ENCODE measurements around the gene SERF1B.
"Not testable (repeated sequence)": the region's sequence is repeated elsewhere in the genome, so short reads cannot be mapped to it uniquely, and the experiment has no call there.

SERF1B gene

DNA sequence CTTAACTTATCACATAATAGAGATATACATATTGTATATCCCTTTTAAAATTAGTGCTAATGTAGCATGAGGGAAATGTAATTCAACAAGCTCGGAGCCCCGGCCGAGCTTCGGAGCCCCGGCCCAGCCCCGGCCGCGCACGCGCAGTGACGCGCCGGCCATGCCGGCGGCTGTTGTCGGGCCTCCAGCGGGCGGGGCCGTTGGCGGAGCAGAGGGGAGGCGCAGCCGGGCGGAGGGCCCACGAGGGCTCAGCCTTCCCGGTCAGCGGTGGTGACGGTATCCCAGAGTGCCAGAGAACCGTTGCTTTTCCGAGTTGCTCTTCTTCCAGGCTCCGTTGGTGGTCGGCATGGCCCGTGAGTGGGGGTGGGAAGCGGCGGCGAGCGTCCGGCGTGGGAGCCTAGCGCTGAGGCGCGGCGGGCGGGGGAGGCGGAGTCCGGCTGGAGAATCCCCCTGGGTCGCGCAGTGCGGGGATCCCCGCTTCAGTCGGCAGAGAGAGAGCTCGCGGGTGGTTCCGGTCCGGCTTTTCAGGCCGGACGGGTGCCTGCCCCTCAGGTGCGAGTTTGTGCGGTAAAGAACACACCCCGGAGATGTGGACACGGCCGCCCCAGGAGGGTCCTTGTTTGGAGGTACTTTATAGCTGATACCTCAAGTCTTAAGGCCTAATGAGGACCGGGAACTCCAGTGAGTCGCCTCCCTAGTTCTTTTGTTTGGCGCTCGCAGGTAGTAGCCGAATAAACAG is at the start of gene SERF1B:
TSS of gene SERF1B (plus strand) at position 146 of the 739 bp plus-strand sequence. CDS start at position 347, 201 bp downstream.
- not testable (repeated sequence) for DNase-seq

DNA sequence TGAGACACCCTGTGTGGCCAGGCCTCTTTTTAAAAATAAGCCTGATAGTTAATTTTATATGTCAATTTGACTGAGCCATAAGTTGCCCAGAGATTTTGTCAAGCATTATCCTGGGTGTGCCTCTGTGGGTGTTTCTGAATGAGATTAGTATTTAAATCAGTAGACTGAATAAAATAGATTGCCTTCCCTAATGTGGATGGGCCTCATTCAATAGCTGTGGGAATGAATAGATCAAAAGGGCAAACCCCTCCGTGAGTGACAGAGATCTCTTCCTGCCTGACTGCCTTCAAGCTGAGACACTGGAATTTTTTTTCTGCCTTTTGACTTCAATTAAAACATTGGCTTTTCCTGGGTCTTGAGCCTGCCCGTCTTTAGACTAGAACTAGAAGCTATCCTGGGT is 33.3 kb upstream of the SERF1B start:
- not testable (repeated sequence) for DNase-seq

DNA sequence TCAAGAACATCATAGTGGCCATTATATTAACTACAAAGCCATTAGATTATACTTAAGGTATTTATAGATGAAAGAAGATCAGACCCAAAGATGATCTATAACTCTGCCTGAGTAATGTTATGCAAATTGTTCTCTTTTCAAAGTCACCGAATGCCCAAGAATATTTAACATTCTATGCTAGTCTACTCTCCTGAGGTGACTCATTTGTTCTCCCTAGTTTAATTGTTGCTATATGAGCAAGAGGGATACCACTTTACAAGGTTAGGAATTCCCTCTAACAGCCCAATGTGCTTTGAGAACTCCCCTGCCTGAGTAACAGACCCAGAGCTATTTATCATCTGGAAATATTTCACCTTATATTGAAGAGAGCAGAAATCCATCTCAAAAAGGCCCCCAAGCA is 29.5 kb upstream of the SERF1B start:
- DNase-seq: not testable (repeated sequence)

DNA sequence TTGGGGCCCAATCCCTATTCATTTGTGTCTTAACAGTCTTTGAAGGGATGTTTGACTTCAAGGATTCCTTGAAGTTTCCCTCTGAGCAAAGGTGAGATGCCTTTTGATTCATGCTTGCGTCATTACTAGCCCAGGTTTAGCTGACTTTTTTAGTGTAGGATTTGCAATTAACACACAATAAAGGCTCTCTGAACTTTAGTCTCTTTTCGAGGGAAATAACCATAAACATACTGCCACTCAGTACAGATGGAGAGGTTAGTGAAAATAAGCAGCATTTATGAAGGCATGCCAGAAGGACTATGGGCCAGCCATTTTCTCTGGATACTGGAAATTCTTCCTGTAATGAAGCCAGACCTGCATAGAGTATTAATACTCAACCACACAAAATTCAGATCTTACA is 4.4 kb upstream of the SERF1B start:
- DNase-seq: not testable (repeated sequence)

DNA sequence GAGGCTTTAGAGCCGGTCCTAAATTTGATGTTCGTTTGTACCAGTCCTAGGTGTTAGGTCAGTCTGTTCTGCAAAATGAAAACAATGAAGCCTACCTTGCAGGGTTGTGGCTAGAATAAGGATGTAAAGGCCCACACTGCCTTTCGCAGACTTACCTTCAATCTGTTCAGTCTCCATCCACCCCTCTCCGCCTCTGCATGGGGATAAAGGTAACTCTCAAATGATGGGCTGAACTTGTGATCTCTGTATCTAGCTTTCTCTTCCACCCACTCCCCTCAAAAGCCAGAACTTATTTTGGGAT is 744 bp downstream of the SERF1B start:
- not testable (repeated sequence) for DNase-seq

DNA sequence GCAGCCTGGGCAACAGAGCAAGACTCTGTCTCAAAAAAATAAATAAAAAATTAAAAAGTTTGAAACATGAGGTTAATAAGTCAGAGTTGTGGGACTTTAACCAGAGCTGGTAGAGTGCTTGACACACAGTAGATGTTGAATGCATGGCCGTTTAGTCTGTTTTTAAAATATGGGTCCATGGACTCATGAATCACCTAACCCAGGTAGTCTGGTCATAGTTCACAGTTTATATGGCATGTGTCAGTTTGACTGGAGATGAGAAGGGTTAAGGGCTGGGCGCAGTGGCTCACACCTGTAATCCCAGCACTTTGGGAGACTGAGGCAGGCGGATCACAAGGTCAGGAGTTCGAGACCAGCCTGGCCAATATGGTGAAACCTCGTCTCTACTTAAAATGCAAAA is 6.2 kb downstream of the SERF1B start:
- DNase-seq: not testable (repeated sequence)

DNA sequence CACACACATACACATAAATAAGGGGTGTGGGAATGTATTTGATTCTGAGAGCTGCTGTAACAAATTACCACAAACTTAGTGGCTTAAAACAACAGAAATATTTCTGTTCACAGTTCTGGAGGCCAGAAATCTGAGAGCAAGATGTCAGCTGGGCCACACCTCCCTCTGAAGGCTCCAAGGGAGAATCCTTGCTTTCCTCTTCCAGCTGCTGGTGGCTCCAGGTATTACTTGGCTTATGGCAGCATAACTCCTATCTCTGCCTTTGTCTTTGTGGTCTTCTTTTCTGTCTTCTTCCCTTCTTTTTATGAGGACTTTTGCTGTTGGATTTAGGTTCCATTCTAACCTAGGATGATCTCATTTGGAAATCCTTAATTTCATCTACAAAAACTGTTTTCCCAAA is 16.4 kb downstream of the SERF1B start:
- DNase-seq: not testable (repeated sequence)

DNA sequence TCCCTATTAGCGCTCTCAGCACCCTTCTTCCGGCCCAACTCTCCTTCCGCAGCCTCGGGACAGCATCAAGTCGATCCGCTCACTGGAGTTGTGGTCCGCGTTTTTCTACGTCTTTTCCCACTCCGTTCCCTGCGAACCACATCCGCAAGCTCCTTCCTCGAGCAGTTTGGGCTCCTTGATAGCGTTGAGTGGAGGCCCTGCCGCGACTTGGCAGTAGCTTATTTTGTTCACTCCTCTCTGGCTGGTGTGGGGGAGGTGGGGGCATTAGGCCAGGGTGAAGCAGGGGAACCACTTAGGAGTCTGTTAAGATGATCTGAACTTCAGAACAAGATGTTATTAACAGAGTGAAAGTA is 24.7 kb downstream of the SERF1B start:
- DNase-seq: not testable (repeated sequence)

DNA sequence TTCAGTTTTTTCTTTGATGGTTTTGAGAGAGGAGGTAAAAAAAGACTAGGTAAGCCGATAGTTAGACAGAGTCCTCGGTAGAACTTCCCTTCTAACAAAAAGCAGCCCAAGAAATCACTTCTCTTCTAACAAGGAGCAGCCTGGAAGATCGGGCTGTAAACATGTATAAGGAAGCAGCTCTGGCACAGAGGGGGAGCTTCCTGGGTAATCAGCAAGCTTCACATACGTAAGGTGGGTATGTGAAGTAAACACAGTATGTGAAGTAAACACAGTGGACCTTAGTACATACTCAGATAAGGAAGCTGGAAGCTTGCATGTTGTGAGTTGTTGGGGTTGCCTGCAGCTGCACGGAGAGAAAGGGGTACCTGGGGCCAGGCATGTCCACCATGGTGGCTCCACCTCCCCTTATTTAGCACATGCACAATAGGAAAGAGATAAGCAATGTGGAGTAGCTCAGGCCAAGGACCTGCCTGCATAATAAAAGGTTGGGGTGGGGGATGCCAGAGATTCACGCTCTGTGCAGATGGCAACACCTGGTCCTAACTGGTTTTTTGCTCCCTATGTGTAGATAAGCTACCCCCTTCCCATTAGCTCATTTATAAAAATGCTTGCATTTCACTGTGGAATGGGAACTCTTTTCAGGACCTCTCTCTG is 31.4 kb downstream of the SERF1B start:
- not testable (repeated sequence) for DNase-seq

DNA sequence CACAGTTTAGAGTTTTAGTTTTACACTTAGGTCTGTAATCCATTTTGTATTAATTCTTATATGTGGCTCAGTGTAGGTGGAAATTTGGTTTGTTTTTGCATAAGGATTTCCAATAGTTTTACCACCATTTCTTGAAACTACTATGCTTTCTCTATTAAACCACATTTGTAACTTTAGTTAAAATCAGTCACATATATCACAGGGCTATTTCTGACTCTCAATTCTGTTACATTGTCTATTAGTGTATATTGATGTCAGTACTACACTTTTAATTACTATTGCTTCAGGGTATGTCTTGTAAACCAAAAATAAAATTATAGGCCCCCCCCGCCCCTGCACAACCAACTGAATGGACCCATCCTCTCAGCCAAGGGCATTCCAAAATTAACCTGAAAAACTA is 32.1 kb downstream of the SERF1B start:
- DNase-seq: not testable (repeated sequence)

DNA sequence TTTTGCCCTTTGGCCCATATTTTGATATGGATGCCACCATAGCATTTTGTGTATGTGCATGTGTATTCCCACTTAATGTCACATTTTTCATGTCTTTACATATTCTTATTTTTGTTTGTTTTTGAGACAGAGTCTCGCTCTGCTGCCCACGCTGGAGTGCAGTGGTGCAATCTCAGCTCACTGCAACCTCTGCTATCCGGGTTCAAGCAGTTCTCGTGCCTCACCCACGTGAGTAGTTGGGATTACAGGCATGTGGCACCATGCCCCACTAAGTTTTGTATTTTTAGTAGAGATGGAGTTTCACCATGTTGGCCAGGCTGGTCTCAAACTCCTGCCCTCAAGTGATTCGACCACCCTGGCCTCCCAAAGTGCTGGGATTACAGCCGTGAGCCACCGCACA is 52.6 kb downstream of the SERF1B start:
- DNase-seq: not testable (repeated sequence)

DNA sequence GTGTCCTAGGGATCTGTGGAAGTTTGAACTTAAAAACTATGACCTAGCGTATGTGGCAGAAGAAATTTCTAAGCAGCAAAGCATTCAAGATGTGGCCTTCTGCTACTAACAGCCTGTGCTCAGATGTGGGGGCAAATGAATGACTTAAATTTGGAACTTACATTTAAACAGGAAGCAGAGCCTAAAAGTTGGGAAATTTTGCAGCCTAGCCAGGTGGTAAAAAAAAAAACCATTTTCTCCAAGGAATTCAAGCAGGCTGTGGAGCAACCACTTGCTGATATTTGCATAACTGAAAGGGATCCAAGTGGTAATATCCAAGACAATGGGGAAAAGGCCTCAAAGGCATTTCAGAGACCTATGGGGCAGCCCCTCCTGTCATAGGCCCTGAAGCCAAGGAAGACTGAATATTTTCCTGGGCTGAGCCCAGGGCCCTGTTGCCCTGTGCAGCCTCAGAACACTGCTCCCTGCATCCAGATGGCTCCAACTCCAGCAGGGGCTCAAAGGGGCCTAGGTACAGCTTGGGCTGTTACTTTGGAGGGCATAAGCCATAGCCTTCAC is 63.9 kb downstream of the SERF1B start:
- not testable (repeated sequence) for DNase-seq

DNA sequence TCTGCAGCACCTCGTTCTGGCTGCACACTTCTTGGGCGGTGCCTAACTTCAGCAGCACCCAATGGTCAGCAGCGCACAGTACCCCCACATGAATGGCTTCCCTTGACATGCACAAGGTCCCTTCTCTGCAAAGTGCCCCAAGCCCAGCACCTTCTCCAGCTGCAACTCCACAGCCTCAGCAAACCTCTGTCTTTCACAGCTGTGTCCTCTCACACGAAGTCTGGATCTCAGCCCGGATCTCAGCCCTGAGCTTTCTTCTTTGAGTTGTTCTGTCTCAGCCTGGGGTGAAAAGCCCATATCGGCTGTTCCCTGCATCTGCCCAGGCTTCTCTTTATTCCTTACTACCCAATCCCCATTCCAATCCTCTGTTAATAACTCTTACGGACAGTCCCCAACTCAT is 66.7 kb downstream of the SERF1B start:
- DNase-seq: not testable (repeated sequence)

Data from CD4-positive, alpha-beta T cell treated with Interleukin-6 for 4 hours (primary cell).